Left hindlimb (tissue), 1 donor: Measurements from ENCODE around the gene PFKM.
"Not testable (repeated sequence)": the region's sequence is repeated elsewhere in the genome, so short reads cannot be mapped to it uniquely, and the experiment has no call there.

Source experiments
- DNase-seq: peaks from one replicate; pipeline ENCODE4 v3.0.0-alpha.2; 2018

PFKM gene

DNA sequence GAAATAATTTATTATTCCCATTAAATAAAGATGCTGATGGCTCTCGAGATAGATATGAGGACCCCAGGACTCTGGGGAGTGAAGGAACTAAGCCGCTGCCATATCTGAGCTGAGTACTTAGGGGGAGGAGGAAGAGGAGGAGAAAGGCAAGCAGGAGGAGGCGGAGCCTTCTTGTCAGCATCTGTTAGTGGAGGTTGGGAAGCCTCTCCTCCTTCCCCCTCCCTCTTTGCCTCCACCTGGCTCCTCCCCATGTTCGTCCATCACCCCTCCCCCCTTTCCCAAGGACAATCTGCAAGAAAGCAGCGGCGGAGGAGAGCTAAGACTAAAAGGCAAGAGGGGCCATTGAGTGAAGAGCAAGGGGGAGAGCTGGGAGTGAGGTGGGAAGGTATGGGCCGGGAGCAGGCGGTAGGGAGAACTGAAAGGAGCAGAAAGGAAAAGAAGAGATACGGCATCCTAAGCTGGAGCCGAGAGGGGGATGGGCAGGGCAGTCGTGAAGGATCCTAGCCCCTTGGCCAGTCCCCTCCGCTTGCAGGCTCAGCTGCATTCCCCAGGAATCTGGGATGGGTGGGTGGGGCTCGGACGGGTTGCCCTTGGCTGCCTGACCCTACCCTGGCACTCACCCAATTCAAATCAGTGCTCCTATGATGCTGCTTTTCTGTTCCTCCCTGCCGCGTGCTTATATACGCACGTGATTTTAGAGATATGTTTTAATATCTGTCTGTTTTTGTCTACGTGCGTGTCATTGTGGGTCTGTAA lies at the start of gene PFKM:
TSS of gene PFKM (plus strand) at position 287 of the 756 bp plus-strand sequence. CDS start 3,411 bp downstream, outside the sequence.
- DNase-seq: peak; percentile 89

GRCh38 chr12:48070033-48070432 lies 49.1 kb upstream of the PFKM start:
- DNase-seq: no peak

- no peak for DNase-seq
These were observed 48.4 kb upstream of the PFKM start for GRCh38 chr12:48070731-48071130.

GRCh38 chr12:48071808-48072207 lies 47.4 kb upstream of the PFKM start:
- no peak for DNase-seq

DNA sequence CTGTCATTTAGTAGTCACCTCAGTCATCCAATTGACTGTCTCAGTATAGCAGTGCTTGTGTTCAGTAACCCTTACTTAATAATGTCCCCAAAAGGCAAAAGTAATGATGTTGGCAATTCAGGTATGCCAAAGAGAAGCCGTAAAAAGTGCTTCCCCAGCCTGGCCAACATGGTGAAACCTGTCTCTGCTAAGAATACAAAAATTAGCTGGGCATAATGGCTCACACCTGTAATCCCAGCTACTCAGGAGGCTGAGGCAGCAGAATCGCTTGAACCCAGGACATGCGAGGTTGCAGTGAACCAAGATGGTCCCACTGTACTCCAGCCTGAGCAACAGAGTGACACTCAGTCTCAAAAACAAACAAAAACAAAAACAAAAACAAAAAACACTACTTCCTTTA lies 46.9 kb upstream of the PFKM start:
- DNase-seq: no peak

DNA sequence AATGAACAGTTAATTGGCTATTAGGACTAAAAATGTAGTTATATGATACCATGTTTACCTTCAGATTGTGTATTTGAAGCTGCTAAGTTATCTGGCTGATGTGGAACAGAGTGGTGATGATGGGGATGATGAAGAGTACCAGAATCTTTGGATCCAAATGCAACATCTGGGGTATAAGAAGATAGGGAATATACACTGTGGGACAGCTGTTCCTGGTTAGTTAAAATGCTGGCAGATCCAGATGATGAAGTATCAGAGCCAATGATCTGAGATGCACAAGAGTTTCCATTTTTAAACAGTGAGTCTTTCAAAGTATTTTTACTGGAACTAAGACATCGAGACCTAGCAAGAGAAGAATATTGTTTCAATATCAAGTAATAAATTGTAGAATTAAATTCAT lies 44.9 kb upstream of the PFKM start:
- DNase-seq: no peak

DNA sequence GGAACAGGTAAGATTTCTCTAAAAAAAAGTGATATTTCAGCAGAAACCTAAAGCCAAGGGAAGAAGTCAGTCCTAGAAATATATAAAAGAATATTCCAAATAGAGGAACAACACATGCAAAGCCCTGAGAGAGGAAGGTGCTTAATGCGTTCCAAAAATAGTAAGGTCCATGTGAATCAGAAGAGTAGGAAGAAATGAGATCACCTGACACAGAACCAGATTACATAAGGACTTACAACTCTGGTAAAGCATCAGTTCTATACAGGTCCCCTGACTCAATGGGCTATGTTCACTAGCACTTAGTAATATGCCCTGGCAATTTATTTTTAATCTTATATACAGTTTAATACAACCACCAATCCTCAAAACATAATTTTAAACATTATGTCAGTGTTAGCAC lies 43.3 kb upstream of the PFKM start:
- no peak for DNase-seq

DNA sequence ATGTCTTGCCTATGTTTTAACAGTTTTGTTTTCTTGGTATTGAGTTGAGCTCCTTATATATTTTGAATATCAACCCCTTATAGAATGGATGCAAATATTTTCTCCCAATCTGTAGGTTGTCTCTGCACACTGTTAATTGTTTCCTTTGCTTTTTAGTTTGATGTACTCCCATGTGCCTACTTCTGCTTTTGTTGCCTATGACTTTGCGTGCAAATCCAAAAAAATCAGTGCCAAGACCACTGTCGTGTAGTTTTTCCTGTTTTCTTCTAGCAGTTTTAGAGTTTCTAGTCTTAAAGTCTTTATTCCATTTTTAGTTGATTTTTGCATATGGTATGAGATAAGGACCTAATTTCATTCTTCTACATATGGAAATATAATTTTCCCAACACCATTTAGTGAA lies 42.1 kb upstream of the PFKM start:
- no peak for DNase-seq

DNA sequence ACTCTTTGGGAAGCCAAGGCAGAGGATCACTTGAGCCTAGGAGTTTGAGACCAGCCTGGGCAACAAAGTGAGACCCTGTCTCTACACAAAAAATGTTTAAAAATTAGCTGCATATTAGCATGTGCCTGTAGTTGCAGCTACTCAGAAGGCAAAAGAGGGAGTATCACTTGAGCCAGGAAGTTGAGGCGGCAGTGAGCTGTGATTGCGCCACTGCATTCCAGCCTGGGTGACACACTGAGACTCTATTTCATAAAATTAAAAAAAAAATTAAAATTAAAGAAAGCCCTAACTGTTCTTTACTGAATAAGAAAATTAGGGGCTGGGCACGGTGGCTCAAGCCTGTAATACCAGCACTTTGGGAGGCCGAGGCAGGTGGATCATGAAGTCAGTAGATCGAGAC lies 40.3 kb upstream of the PFKM start:
- no peak for DNase-seq

DNA sequence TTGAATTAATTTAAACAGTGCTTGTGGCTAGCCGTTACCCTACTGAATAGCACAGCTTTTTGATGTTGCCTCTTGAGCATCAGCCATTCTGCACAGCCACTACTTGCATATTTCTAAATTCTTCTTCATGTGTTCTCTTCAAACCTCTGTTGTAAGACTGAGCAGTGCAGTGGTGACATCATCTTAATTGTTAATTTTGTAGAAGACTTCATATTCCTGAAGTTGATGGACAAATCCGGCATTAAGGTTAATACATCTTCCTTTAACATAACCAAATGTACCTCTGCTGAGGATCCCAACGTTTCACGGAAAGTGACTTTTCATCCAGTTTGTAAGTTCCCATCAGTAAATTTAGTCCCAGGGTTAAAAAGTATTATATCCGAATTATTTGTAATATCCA lies 38.9 kb upstream of the PFKM start:
- no peak for DNase-seq

DNA sequence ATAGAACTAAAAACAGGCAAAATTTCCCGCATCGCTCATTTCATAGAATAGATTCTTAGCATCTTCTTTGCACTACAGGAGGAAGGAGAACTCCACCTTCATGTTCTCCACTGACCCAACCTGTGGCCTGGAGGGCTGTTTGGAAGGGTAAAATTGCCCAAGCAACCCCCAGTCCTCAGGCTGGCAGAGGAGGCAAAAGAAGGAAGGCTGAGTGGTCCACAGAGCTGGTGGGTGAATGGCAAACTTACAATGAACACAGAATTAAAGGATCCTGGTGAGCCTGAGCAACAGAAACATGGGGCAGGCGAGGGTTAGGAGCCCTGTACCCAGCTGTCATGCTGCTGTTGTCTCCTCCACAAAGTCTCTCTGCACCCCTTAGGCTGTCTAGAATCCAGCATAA lies 38.3 kb upstream of the PFKM start:
- no peak for DNase-seq

DNA sequence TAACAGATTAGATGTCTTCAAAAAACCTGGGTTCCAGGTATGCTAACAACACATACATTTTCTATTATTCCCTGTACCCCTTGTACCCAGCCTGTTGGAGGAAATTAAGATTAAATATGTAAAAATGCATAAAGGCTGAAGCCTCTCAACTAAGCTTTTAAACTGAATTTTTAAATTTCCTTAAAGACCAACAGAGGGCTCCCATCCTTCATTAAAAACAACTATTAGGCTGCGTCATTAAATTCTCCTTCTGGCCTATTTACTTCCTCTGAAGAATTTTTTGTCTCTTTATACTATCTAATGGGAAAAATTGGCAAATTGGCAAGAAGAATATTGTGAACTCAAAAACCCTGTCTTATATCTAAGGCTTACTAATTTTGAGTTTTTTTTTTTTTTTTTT lies 35.1 kb upstream of the PFKM start:
- no peak for DNase-seq

DNA sequence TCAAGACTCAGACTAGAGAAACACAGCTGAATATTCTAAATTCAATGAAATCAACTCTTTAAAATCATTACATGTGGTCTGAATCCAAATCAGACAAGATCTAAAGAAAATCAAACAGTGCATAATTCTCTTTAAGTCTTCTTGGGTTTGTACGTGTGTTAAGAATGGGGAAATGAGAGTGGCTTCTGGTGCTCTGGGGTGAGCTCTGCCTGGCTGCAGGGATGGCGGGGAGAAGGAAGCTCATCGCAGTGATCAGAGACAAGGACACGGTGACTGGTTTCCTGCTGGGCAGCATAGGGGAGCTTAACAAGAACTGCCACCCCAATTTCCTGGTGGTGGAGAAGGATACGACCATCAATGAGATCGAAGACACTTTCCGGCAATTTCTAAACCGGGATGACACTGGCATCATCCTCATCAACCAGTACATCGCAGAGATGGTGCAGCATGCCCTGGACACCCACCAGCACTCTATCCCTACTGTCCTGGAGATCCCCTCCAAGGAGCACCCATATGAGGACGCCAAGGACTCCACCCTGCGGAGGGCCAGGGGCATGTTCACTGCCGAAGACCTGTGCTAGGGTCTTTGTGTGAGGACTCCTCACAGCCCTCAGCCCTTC lies 34.2 kb upstream of the PFKM start:
- no peak for DNase-seq

DNA sequence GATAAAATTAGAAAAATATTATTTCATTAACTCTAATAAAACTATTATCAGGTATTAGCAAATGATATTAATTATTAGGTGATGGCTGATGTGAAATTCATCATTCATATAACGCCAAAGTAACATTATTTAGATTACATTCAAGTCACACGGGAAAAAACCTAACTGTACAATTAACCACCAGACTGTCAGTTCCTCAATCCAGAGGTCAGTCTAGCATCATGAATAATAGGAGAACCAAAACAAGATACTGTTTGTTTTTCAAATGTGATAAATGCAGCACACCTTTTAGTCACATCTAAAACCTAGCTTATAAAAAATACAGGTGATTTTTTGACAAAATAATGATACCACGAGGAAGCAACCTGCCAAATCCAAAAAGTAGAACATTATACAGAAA lies 32.8 kb upstream of the PFKM start:
- no peak for DNase-seq

DNA sequence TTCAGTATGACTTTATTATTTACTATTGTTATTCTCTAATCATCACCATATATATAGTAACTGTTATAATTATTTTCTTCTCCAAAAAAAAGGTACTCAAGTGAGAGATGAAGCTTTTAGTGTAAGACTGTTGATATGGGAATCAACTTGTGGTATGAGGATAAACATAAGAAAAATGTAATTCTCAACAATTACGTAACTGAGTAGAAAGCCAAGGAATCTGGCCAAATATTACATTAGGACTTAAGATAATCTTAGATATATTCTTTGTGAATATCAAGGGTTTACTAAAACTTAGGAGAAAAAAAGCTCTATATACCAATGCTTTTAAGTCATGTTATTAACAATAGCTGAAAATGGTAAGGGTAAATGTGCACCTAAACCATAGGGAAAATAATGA lies 26.6 kb upstream of the PFKM start:
- DNase-seq: no peak

- no peak for DNase-seq
These were observed 14.6 kb upstream of the PFKM start for GRCh38 chr12:48104531-48104930.

DNA sequence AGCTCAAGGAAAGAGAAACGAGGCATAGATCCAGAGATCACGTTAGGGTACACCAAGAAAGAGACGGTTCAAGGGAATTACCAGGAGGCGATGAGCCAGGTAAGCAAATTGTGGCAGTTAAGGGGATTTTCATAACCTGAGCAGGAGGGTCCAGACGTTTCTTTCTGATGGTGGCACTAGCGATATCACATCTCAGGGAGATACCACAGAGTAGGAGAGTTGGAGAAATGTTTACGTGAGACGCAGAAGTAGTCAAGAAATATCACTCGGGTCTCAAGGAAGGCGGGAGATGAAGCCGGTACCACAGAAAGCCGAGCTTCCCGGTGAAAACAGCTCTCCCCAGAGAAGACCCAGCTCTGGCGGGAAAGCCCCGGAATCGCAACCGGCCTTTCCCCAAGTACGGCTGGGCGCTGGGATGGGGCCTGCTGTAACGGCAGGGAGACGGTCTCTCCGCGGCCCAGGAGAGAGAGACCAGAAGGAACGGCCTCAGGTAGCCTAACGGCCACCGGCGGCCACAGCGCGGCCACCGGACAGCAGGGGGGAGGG lies 13.8 kb upstream of the PFKM start:
- no peak for DNase-seq

DNA sequence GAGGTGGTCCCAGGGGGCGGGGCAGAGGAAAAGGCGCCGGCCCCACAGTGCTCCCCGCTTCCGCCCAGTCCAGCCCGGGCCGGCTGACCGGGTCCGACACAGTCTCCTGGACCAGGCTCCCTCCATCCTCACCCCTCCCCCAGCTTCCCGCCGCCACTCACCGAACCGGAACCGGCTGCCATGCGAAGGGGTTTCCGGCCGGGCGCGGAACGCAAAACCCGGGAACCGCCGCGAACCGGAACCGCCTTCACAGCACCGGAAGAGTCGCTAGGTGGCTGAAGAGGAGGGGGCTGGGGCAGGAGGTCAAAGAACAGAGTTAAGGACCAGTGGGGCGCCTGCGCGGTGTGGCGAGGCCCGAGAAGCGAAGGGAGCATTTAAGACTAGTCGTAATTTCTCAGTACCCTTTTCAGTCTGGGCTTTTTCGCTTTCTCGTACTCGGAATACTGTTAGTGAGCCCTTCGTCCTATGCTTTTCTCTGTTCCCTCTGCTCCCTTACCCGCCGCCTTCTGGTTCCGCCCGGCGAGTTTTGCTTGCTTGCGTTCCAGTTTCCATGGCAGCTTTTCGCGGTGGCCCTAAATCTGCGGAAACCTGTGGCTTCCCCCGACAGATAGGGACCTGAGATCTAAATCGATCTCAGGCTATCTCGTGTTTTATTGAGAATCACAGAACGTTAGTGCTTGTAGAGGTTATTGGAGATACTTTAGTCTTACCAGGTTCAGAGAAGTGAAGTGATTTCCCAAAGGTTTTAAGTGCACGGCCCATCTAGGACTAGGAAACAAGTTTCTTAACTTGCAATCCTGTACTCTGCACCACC lies 13.1 kb upstream of the PFKM start, which contains the start of gene SENP1:
TSS of gene SENP1 (minus strand) at position 213 of the 814 bp plus-strand sequence. CDS start 4,607 bp downstream, outside the sequence.
- DNase-seq: peak; percentile 93

DNA sequence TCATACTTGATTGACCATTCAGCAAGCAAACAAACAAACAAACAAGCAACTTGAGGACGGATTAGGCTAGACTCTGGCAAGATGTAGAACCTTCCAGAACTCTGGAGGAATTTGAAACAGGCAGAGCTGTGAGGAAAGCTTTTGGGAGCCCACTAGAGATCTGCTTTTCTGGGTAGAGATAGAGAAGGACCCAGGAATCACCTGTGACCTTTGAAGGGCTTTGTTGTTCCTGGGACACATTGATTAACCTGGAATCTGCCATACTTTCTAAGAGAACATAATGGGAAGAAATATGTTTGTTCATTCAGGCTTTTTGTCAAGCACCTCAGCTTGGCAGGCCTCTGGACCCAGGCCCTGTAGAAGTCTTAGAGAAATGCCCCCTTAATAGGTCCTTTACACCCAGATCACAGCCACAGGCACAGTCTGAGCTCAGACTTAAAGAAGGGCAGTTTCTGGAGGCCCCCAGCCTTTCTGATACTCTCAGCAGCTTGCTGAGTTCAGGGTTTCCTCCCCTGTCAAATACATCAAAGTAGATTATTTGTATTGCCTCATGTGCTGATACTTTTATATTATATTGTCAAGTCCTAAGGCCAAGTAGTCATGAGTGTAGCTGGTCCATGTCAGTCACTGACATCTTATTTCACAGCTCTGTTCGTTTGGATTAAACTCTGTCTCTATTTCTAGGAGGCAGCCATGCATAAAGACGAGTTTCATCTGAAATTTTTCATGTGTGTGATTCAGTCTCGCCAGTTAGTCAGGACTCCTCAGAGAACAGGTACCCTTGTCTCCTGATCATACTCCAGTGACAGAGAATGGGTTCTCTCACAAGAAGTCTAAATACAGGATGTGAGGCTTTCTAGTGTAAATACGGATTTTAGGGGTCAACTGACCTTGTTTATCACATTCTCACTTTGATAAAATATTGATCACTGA lies 12.2 kb upstream of the PFKM start:
- no peak for DNase-seq

DNA sequence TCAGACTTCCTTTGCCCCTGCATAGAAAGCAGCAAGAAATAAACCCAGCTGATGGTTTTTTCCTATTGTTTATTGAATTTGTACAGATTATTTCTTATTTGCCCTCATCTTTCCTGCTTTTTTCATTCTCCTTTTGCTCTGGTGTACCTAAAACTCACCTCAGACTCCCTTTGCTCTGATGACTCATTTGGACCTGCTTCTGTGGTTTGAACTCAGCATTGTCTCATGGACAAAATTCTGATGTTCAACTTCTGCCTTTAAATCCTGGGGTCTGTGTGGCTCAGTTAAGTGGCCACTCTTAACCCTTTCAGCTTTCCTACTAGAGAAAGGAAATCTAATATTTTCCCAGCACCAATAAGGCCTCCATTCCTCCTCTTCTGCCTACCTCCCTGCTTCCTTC lies 9.7 kb upstream of the PFKM start:
- no peak for DNase-seq

DNA sequence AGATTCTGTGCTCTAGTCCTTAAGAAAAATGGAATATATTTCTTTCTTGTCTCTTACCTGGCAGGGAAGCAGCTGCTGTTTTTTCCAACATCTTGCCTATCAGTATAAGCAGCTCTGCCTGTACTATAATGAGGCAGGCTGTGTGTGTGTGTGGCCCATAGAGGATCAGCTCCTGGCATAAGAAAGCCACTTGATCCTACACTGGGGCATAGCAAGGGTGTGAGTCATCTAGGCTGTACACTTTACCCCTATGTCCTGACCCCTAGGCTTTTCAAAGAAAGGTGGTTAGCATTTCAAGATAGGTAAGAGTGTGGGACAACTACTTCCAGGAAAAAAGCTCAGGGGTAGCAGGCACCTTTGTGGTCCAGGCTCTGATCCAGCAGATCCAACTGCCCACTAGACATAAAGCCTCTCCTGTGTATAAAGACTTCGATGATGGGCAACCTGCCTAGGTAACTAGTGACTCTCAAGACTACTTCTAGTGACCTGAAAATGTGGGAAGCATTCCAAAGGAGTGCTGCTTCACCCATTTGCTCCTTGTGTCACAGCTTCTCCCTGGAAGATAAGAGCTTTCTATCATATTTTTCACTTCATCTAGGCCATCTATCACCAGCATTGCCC lies 8.4 kb upstream of the PFKM start:
- DNase-seq: no peak

DNA sequence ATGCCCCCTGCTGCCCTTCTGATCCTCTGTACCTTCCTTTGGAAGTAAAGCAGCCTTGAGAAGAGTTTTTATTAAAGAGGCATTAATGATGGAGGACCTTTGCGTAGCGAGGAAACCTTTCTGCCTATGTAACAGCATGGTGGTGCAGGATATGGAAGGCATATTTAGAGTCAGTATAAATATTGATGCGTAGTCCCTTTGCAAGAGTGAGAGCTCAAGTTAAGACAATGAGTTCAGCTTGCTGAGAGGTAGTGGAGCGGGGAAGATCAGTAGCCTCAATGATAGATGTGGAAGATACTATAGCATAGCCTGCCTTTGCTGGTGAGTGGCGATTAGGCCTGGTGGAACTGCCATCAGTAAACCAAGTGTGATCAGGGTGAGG lies 7.9 kb upstream of the PFKM start:
- DNase-seq: not testable (repeated sequence)
